Jurkat, Clone E6-1 (cell line): ENCODE data around the gene HTR7.
A peak's percentile ranks its signal among the peaks of the same experiment; 100 is the strongest.
"Not testable (repeated sequence)": the region's sequence is repeated elsewhere in the genome, so short reads cannot be mapped to it uniquely, and the experiment has no call there.

Experiments used
- DNase-seq: peaks from one replicate; pipeline ENCODE4 v3.0.0-alpha.2; 2011; ENCODE audit warnings: low read depth, low spot score
- H3K4me3 ChIP-seq: 2 replicates; pipeline ENCODE4 v1.5.1; 2011; ENCODE audit warnings: mild to moderate bottlenecking, low read length, control low read depth, moderate library complexity

The HTR7 gene

DNA sequence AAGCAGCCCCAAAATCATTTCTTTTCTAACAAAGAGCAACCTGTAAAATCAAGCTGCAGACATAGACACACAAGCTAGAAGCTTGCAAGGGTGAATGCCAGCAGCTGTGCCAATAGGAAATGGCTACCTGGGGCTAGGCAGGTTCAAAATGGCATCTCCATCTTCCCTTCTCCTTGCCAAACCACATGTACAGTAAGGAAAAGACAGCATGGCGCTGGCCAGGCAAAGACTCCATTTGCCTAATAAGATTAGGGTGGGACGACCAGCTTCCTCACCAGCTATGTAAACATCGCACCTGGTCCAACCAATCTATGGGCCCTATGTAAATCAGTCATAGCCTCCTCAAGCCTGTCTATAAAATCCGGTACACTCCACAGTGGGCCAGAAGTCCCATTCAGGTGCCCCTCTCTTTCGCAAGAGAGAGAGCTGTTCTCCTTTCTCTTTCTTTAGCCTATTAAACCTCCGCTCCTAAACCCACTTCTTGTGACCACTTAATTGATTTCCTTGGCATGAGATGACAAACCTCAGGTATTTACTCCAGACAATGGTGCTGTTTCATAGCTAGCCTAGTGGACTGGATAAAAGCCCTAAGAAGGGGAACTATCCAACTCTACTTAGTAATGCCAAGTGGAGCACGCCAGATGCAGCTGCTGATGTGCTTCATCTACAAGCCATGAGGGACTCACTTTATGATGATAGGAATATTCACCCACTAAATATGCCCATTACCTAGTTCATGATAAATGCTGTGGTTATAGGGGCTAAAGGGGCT is 44.1 kb downstream of the HTR7 start:
- H3K4me3 ChIP-seq, result no peak overlapping the region
- DNase-seq, result no peak

DNA sequence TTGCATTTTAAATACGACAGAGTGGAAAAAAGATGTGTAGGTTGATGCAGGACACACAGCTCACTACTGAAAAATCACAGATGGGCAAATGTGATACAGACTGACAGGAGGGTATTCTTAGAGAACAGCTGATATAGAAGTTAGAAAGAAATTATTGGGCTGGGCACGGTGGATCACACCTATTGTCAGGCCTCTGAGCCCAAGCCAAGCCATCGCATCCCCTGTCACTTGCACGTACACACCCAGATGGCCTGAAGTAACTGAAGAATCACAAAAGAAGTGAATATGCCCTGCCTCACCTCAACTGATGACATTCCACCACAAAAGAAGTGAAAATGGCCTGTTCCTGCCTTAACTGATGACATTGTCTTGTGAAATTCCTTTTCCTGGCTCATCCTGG is 50.7 kb downstream of the HTR7 start:
- not testable (repeated sequence) for H3K4me3 ChIP-seq, DNase-seq

- no peak for DNase-seq
- H3K4me3 ChIP-seq, result no peak overlapping the region
These were observed 51.2 kb downstream of the HTR7 start for GRCh38 chr10:90806677-90807076.

- no peak for DNase-seq
- no peak overlapping the region for H3K4me3 ChIP-seq
These were observed 52.6 kb downstream of the HTR7 start for GRCh38 chr10:90805206-90805605.

GRCh38 chr10:90804354-90804753 is 53.5 kb downstream of the HTR7 start:
- no peak for DNase-seq
- no peak overlapping the region for H3K4me3 ChIP-seq

- no peak overlapping the region for H3K4me3 ChIP-seq
- no peak for DNase-seq
These were observed 56.2 kb downstream of the HTR7 start for GRCh38 chr10:90801608-90802007.

GRCh38 chr10:90800232-90800796 is 57.5 kb downstream of the HTR7 start:
- DNase-seq, result no peak
- H3K4me3 ChIP-seq, result no peak overlapping the region

DNA sequence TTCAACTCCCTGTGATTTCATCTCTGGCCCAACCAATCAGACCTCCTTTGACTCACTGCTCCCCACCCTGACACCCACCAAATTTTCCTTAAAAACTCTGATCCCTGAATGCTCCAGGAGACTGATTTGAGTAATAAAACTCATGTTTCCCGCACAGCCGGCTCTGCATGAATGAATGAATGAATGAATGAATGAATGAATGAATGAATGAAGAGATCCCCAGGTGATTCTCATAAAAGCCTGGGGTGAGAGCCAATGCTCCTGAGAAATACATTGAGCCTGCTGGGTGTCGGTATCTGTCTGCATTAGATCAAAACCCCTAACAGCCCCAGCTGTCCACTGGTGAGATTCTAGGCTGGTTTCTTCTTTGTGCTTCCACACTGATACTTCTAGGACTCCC is 58.7 kb downstream of the HTR7 start:
- no peak for DNase-seq
- no peak overlapping the region for H3K4me3 ChIP-seq

DNA sequence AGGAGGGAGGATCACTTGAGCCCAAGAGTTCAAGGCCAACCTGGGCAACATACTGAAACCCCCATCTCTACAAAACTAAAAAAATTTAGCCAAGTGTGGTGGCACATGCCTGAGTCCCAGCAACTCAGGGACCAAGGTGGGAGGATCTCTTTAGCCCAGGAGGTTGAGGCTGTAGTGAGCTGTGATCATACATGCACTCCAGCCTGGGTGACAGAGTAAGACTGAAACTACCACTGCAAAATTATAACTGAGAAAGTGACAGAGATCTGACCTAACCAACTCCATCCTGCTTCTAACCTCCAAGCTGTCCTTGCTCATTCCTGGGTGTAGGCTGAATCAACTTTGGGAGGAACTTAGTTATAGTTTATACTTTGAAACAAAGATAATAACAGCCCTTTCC is 59.4 kb downstream of the HTR7 start:
- DNase-seq, result no peak
- H3K4me3 ChIP-seq, result no peak overlapping the region

- DNase-seq, result no peak
- H3K4me3 ChIP-seq, result no peak overlapping the region
These were observed 67.4 kb downstream of the HTR7 start for GRCh38 chr10:90790422-90790821.

GRCh38 chr10:90788968-90789367 is 68.9 kb downstream of the HTR7 start:
- H3K4me3 ChIP-seq, result no peak overlapping the region
- DNase-seq, result no peak

DNA sequence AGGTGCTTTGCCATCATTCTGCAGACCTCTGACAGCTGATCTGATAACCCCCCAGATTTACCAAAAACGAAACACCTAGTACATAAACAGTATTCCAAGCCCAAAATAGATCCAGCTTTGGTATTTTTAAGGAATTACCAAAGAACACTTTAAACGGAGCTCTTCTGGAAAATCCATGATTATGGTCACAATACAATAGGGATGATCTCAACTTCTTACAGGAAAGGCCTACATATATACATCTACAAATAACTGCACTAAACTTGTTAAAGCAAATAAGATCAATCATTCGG is 69.7 kb downstream of the HTR7 start:
- no peak overlapping the region for H3K4me3 ChIP-seq
- no peak for DNase-seq

GRCh38 chr10:90787393-90788198 is 70.2 kb downstream of the HTR7 start:
- DNase-seq, result peak; percentile 17
- H3K4me3 ChIP-seq, result no peak overlapping the region

GRCh38 chr10:90785782-90786181 is 72.1 kb downstream of the HTR7 start:
- no peak for DNase-seq
- no peak overlapping the region for H3K4me3 ChIP-seq

DNA sequence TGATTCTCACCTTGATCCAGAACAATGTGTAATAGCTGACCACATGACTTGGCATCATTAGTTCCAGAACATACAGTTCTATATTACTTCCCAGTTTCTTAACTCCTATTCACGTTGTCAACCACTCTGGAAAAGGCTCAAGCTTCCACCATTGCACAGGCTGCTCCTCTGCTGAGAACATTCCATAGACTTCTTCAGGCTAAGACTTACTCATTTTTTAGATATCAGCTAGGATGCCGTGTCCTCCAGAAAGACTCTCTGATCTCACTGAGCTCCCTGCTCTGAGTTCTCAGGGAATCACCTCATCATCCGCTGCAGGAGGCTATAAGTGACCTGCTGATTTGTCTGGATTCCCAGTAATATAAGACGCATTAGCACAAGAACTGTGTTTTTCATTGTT is 73.1 kb downstream of the HTR7 start:
- no peak for DNase-seq
- no peak overlapping the region for H3K4me3 ChIP-seq

- DNase-seq, result no peak
- no peak overlapping the region for H3K4me3 ChIP-seq
These were observed 77.4 kb downstream of the HTR7 start for GRCh38 chr10:90780488-90780887.

DNA sequence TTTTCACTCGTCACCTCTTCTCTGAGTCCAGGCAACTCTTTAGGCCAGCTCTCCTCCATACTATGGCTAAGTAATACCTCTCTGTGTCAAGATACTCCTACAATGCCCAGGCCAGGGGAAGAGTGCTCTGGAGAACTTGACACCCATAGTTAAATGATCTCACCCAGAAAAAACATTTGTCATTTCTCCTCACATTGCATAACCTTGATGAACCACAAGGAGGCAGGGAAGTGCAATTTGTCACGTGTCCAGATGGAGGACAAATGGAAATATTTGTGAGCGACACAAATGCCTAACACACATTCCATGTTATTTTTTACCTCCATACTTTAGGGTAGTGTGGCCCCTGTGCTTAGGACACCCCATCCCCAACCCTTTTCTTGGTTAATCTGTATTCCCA is 78.3 kb downstream of the HTR7 start:
- H3K4me3 ChIP-seq, result no peak overlapping the region
- DNase-seq, result peak; percentile 15

DNA sequence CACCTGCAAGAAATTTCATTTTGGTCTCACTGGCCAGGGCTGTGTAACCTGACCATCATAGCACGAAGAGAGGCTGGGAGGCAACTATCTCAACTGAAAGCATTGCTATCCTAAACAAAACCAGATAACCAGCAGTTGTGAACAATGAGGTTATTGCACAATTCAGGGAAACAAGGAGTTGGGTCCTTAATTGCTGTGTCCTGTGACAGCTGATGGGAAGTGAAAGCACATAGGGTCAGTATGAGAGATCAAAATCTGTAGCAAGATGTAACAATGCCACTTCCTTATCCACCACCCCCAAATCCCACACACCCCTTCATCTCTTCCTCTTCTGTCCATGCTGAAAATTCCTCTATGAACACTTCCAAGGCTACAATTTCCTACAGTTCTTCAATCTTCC is 80.2 kb downstream of the HTR7 start:
- H3K4me3 ChIP-seq, result no peak overlapping the region
- no peak for DNase-seq

DNA sequence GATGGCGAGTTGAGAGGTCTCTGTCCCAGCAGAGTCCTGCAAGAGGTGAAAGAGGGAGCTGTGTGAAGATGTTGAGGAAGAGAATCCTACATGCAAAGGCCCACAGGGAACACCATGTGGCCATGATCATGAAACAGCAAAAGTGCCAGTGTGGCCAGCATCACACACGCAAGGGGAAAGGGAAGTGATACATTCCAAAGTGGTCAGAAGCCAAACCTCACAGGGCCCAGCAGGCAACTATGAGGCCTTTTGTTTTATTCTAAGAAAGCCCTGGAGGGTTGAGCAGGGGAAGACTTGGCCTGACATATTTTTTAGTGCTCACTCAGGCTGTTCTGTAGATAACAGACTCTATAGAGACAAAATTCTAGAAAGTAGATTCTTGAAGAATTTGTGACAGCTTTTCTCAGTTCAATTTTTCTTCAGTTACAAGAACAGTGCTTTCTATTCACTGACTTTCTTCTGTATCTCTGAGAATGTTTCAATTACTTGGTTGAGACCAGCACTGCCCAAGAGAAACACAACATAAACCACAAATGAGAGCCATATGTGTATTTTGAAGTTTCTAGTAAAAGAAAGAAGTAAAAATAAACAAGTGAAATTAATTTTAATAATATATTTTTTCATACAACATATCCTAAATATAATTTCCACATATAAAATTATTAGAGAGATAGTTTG is 82.3 kb downstream of the HTR7 start:
- no peak for DNase-seq
- no peak overlapping the region for H3K4me3 ChIP-seq
